Endothelial cell of umbilical vein (primary cell): Measurements from ENCODE around the gene SH2D3C. TPM values are rescaled to one million over a fixed set of nuclear protein-coding genes. Genes with fewer than 3 reads are reported as not detected.

ENCODE experiments used
- BruUV-seq: library from RNA; stranded (reverse); fragments of 400-500 nt; replicated peaks from 2 replicates; lab custom pipeline; 2021; lab: Mats Ljungman, UMichigan
- CTCF ChIA-PET: fragments of 300-600, 350-600 bp; sonication (Branson Sonifier 250); formaldehyde crosslinking; loops from one replicate; lab custom pipeline; 2021; ENCODE audit warnings: antibody characterized with exemption, inconsistent platforms; lab: Charles Lee
- POLR2A ChIA-PET: fragments of 300-600, 350-600 bp; sonication (Branson Sonifier 250); formaldehyde crosslinking; loops from one replicate; lab custom pipeline; 2021; ENCODE audit warnings: antibody characterized with exemption, inconsistent platforms; lab: Charles Lee
- DNase-seq: peaks from one replicate; pipeline ENCODE4 v3.0.0-alpha.2; 2011; ENCODE audit warnings: low read depth, low spot score
- FAIRE-seq: peaks from 2 replicates; lab custom pipeline; 2011; peaks lifted over from hg19 to GRCh38; lab: Jason Lieb, UNC
- H2AFZ ChIP-seq: 2 replicates; pipeline ENCODE4 v1.6.0; 2012; ENCODE audit warnings: low read depth, low read length, control low read depth, inconsistent platforms
- H3K27ac ChIP-seq: 2 replicates; pipeline ENCODE4 v1.5.1; 2011; ENCODE audit warnings: low read depth, mild to moderate bottlenecking, control low read depth, low read length, moderate library complexity; ENCODE audit not compliant: insufficient read depth
- H3K27me3 ChIP-seq, 2 experiments: 2 replicates each; pipeline versions ENCODE4 v1.6.0 to v1.6.1; 2011; ENCODE audit warnings: low read length in 2 of 2, mixed read lengths in 1 of 2; ENCODE audit not compliant: control insufficient read depth in 2 of 2, insufficient read depth in 2 of 2
- H3K36me3 ChIP-seq, 2 experiments: 2 replicates in 1 of 2; 3 replicates in 1 of 2; pipeline ENCODE4 v1.5.1; 2011; ENCODE audit warnings: low read length in 2 of 2, mild to moderate bottlenecking in 1 of 2, moderate library complexity in 1 of 2; ENCODE audit not compliant: control insufficient read depth in 2 of 2, insufficient read depth in 2 of 2; ENCODE audit errors: extremely low read depth in 1 of 2
- H3K4me1 ChIP-seq: 3 replicates; pipeline ENCODE4 v1.5.1; 2011; ENCODE audit warnings: mild to moderate bottlenecking, low read length; ENCODE audit not compliant: control insufficient read depth, insufficient read depth; ENCODE audit errors: extremely low read depth
- H3K4me2 ChIP-seq: 2 replicates; pipeline ENCODE4 v1.6.1; 2011; ENCODE audit warnings: low read length, control low read depth, mixed read lengths; ENCODE audit not compliant: insufficient read depth
- H3K4me3 ChIP-seq, 3 experiments: fragments of 200-600 bp in 1 of 3; sonication (generic), shearing (Covaris generic) in 1 of 3; replicated peaks in 1 of 3; 2 replicates each; pipeline ENCODE4 v1.5.1; 2011 to 2016; ENCODE audit warnings: control low read depth in 3 of 3, low read length in 3 of 3, mild to moderate bottlenecking in 2 of 3, inconsistent platforms in 1 of 3, low read depth in 1 of 3, moderate library complexity in 1 of 3; ENCODE audit not compliant: insufficient read depth in 1 of 3
- H3K79me2 ChIP-seq: 2 replicates; pipeline ENCODE4 v1.6.0; 2012; ENCODE audit warnings: low read length, inconsistent platforms; ENCODE audit not compliant: control insufficient read depth, insufficient read depth
- H3K9ac ChIP-seq: replicated peaks from 2 replicates; pipeline ENCODE3; 2011; ENCODE audit warnings: low read length, control low read depth; ENCODE audit not compliant: insufficient read depth; ENCODE audit errors: extremely low read depth
- H3K9me1 ChIP-seq: replicated peaks from 3 replicates; pipeline ENCODE4 v1.6.0; 2011; ENCODE audit warnings: mild to moderate bottlenecking, low read length; ENCODE audit not compliant: control insufficient read depth, insufficient read depth; ENCODE audit errors: extremely low read depth
- H3K9me3 ChIP-seq: replicated peaks from 2 replicates; pipeline ENCODE4 v1.5.1; 2012; ENCODE audit warnings: low read length, inconsistent platforms; ENCODE audit not compliant: control insufficient read depth, insufficient read depth
- H4K20me1 ChIP-seq: replicated peaks from 2 replicates; pipeline ENCODE3; 2011; ENCODE audit warnings: mild to moderate bottlenecking, low read length; ENCODE audit not compliant: control insufficient read depth, insufficient read depth; ENCODE audit errors: extremely low read depth
- EZH2 ChIP-seq: IDR thresholded peaks from 2 replicates; pipeline ENCODE4 v1.6.1; 2012; ENCODE audit warnings: borderline replicate concordance, low read depth, mild to moderate bottlenecking, moderate library complexity, low read length, inconsistent platforms; ENCODE audit not compliant: severe bottlenecking
- FOS ChIP-seq: IDR thresholded peaks from 2 replicates; pipeline ENCODE4 v1.6.1; 2011; ENCODE audit warnings: mild to moderate bottlenecking, low read length, moderate library complexity, borderline replicate concordance; ENCODE audit not compliant: insufficient read depth
- GATA2 ChIP-seq: IDR thresholded peaks from 2 replicates; pipeline ENCODE4 v1.7.0; 2011; ENCODE audit warnings: low read depth, mild to moderate bottlenecking, moderate library complexity, mixed read lengths, low read length; ENCODE audit not compliant: insufficient read length, insufficient read depth
- JUN ChIP-seq: IDR thresholded peaks from 2 replicates; pipeline ENCODE4 v1.6.1; 2011; ENCODE audit warnings: borderline replicate concordance, low read depth; ENCODE audit not compliant: insufficient read length, insufficient read depth
- MYC ChIP-seq: IDR thresholded peaks from one replicate; pipeline ENCODE4 v1.6.1; 2011; ENCODE audit warnings: mild to moderate bottlenecking, low read depth, low read length
- POLR2A ChIP-seq: IDR thresholded peaks from 2 replicates; pipeline ENCODE4 v1.6.1; 2012; ENCODE audit warnings: low read depth, mild to moderate bottlenecking, control low read depth, low read length
- POLR2AphosphoS5 ChIP-seq: IDR thresholded peaks from 2 replicates; pipeline ENCODE4 v1.6.1; 2012; ENCODE audit warnings: low read depth, mild to moderate bottlenecking, control low read depth, low read length, moderate library complexity; ENCODE audit not compliant: insufficient read depth
- dilution Hi-C: fragments of 300-500 bp; cut with MboI; formaldehyde crosslinking; loops from one replicate; pipeline ENCODE4 v1.15.0; 2019; ENCODE audit warnings: low sequenced_read_pairs; ENCODE audit not compliant: extremely low pct_ligation_motif_present
- intact Hi-C: fragments of 100-400 bp; cut with micrococcal nuclease; formaldehyde crosslinking; loops from one replicate; pipeline ENCODE4 v1.10.0; 2022
- polyA plus RNA-seq, 4 experiments: library from polyadenylated mRNA; depleted of rRNA in 3 of 4; stranded (reverse) in 3 of 4; unstranded in 1 of 4; fragments of >200 nt; gene quantifications; 2 replicates each; pipeline versions ENCODE4 v1.2.1 to v1.2.3, GENCODE V29; 2011 to 2012; ENCODE audit warnings: missing spikeins in 1 of 4
- total RNA-seq: library from RNA; stranded (reverse); gene quantifications from 2 replicates; pipeline ENCODE4 v1.2.3, GENCODE V29; 2021
- TF ChIP-seq, protein P1 (sequence below), 2 donors: IDR thresholded peaks; 1 replicate in 1 of 2; 2 replicates in 1 of 2; pipeline ENCODE4 v1.5.1; 2011; ENCODE audit warnings: low read length in 2 of 2, mild to moderate bottlenecking in 2 of 2, moderate library complexity in 2 of 2, control low read depth in 1 of 2, inconsistent platforms in 1 of 2, low read depth in 1 of 2; ENCODE audit not compliant: insufficient read depth in 1 of 2; ENCODE audit errors: extremely low read depth in 1 of 2
- TF ChIP-seq, protein P2 (sequence below): IDR thresholded peaks from 2 replicates; pipeline ENCODE4 v1.6.1; 2011; ENCODE audit not compliant: insufficient read depth, insufficient read length

The SH2D3C gene
- total and polyA plus RNA-seq, 2 donors (not counting 3 experiments of a cell fraction or from before 2014, with no cell fraction given) = 95.0 to 173 TPM

DNA sequence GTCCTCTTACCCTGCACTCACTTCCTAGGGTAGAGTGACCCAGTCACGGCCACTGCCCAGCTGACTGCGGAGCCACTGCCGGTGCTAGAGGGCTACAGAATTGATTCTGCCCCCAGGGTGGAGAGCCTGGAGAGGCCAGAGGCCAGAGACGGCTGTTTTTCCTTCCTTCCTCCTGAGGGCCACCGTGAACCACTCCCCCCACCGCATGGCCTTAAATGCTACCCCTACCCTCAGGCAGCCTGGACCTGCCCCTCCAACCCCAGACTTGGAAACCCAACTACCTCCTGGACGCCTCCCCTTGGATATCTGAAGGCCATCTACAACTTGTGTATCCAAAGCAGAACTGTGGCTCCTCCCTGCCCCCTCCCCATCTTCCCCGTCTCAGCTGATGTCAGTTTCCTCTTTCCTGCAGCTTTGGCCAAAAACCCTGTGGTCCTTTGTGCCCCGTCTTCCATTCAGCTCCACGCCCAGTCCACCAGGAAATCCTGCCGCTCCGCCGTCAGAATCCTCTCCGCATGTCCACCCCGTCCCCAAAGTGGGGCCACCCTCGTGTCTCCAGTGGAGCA, 16.3 kb downstream of the SH2D3C start:
- peaks cover 13 to 32% of the 10 kb centered on the region in 2 experiments for H3K36me3 ChIP-seq
- TF ChIP-seq POLR2AphosphoS5 (peak; percentile 74), POLR2A (peak; percentile 68), GATA2 (peak; percentile 82), EZH2 (no peak), FOS (peak; percentile 19), JUN (peak; percentile 8), MYC (peak; percentile 43)
- TF ChIP-seq, protein P1, sequence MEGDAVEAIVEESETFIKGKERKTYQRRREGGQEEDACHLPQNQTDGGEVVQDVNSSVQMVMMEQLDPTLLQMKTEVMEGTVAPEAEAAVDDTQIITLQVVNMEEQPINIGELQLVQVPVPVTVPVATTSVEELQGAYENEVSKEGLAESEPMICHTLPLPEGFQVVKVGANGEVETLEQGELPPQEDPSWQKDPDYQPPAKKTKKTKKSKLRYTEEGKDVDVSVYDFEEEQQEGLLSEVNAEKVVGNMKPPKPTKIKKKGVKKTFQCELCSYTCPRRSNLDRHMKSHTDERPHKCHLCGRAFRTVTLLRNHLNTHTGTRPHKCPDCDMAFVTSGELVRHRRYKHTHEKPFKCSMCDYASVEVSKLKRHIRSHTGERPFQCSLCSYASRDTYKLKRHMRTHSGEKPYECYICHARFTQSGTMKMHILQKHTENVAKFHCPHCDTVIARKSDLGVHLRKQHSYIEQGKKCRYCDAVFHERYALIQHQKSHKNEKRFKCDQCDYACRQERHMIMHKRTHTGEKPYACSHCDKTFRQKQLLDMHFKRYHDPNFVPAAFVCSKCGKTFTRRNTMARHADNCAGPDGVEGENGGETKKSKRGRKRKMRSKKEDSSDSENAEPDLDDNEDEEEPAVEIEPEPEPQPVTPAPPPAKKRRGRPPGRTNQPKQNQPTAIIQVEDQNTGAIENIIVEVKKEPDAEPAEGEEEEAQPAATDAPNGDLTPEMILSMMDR (IDR thresholded peaks at IDR 0.05; ENCODE audit: extremely low read depth in 1 of 2, insufficient read depth in 1 of 2, low read depth in 1 of 2, low read length in 2 of 2) = no peak
- TF ChIP-seq, protein P2, sequence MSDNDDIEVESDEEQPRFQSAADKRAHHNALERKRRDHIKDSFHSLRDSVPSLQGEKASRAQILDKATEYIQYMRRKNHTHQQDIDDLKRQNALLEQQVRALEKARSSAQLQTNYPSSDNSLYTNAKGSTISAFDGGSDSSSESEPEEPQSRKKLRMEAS = no peak
- H3K9me1 ChIP-seq = no peaks in the 10 kb centered on the region
- H3K79me2 ChIP-seq = peaks cover 45% of the 10 kb centered on the region
- peak overlapping the region; percentile 44 for H3K4me2 ChIP-seq
- intact Hi-C loops = loop anchor here (1.0 kb wide), 1 partner anchor 8 kb away; no protein-coding TSS in a partner anchor
- FAIRE-seq (peak; percentile 95), DNase-seq (peak; percentile 74)
- H3K27me3 ChIP-seq = no peaks in the 10 kb centered on the region
- no peaks in the 10 kb centered on the region for H3K9me3 ChIP-seq
- peak overlapping the region in 2 of 3 experiments; percentile 4 to 5 for H3K4me3 ChIP-seq
- H3K9ac ChIP-seq = peak overlapping the region; percentile 70
- dilution Hi-C loops = no loop called here
- ChIA-PET CTCF (interaction anchor here (0.6 to 11.3 kb wide), 6 partner anchors 9 to 39 kb away, joined by 3 to 167 read pairs (median 8); partner anchors contain the start of genes CDK9, SH2D3C and TOR2A), POLR2A (interaction anchor here (0.6 to 3.0 kb wide), 2 partner anchors 9 to 196 kb away, joined by 3 to 18 read pairs; no protein-coding TSS in a partner anchor)
- H3K27ac ChIP-seq = peak overlapping the region; percentile 95
- BruUV-seq = no TSS peak
- no peak overlapping the region for H2AFZ ChIP-seq
- no peaks in the 10 kb centered on the region for H4K20me1 ChIP-seq
- peaks cover 57% of the 10 kb centered on the region for H3K4me1 ChIP-seq
